NCI-H82 (cell line): ENCODE results near the gene RAB3IP.

Experiments used
- DNase-seq: peaks from one replicate; lab custom pipeline; 2025; lab: John Stamatoyannopoulos, UW

Gene RAB3IP, protein sequence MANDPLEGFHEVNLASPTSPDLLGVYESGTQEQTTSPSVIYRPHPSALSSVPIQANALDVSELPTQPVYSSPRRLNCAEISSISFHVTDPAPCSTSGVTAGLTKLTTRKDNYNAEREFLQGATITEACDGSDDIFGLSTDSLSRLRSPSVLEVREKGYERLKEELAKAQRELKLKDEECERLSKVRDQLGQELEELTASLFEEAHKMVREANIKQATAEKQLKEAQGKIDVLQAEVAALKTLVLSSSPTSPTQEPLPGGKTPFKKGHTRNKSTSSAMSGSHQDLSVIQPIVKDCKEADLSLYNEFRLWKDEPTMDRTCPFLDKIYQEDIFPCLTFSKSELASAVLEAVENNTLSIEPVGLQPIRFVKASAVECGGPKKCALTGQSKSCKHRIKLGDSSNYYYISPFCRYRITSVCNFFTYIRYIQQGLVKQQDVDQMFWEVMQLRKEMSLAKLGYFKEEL

DNA sequence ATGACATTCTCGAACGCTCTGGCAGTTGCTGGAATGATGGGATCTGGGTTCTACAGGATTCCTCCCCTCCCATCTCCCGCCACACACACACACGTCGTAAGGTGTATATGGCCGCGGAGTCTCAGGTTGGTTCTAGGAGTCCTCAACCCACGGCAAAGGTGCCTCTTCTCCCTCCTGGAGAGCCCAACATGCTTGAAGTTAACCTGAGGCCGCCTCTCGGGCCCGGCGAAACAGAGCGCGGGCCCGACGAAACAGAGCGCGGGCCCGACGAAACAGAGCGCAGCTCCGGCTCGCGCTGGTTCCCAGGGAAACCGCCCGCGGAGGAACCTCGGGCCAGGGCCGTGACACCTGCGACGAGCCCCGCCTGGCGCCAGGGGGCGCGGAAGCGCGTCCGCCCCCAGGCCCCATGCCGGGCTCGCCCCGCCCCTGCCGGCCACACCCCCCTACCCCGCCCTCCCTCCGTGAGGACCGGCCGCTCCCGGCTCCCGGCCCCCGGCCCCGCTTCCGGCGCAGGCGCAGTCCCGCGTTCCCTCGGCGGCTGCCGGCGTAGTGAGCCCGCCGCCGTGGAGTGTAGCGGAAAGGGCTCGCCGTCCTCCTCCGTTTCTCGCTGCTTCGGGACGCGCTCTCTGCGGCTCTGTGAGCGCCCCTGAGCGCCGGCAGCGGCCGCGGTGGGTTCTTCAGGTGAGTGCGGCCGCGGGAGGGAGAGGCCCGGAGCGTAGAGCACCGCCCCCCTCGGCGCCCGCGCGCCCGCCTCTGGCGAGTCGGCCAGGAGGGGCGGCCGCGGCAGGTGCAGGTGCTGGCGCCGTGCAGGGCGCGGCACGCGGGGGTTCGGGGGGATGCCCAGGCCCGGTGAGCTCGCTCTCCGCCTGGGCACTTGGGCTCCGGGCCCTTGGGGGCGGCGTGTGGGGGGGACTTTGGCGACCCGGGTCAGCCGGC lies at the start of gene RAB3IP:
TSS of gene RAB3IP (plus strand) at position 510 of the 936 bp plus-strand sequence. CDS start 16,549 bp downstream, outside the sequence.
- peak; percentile 91 for DNase-seq

DNA sequence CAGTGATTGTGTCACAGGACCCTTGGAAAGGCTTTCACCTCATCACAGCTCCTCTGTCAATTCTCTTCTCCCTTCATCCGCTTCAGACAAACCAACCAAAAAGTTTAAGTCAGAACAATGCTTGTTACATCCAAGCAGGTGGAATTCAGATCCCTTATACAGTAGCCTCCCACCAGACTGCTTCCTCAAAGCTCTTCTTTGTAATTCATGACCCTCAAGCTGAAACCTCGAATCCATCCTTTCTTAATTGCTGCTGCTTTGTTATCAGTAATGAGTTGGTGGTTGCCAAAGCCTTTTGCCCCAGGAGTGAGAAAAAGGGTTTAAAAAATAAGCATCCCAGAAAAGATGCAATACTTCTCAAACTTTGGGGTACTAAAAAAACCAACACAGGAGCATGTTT lies 49.0 kb upstream of the RAB3IP start:
- DNase-seq = no peak

DNA sequence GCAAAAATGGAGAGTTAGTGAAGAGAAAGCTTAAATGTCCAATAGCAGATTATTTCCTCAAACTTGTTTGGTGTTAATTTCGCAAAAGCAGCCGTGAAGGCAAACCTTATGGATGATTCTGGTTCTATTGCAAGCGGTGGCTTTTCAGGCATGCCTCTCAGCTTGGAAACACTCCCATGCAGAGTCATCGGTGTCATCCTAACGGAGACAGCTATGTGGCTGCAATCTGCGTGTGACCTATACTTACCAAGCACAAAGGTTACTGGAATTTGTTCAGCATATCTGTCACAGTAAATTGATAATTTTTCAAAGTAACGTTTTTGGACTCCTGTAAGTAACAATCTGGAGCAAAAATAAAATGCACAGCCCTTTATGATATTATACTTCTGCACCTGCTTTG lies 44.5 kb upstream of the RAB3IP start:
- no peak for DNase-seq

DNA sequence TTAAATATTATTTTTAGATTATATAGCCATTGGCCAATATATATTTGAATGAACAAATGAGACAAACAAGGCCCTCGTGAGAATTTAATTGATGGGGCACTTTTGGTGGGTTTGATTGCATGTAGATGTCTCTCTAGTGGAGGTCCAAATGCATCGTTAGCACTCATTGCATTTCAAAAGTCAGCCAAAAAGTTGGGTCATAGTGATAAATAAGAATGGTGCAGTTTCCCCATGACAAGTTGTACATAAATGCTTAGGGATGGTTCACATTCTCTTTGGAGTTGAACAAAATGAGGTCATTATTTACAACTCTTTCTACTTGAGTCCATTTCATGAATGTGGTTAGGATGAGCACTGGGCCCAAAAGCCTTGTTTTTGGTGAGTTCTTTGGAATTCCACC lies 40.6 kb upstream of the RAB3IP start:
- no peak for DNase-seq

DNA sequence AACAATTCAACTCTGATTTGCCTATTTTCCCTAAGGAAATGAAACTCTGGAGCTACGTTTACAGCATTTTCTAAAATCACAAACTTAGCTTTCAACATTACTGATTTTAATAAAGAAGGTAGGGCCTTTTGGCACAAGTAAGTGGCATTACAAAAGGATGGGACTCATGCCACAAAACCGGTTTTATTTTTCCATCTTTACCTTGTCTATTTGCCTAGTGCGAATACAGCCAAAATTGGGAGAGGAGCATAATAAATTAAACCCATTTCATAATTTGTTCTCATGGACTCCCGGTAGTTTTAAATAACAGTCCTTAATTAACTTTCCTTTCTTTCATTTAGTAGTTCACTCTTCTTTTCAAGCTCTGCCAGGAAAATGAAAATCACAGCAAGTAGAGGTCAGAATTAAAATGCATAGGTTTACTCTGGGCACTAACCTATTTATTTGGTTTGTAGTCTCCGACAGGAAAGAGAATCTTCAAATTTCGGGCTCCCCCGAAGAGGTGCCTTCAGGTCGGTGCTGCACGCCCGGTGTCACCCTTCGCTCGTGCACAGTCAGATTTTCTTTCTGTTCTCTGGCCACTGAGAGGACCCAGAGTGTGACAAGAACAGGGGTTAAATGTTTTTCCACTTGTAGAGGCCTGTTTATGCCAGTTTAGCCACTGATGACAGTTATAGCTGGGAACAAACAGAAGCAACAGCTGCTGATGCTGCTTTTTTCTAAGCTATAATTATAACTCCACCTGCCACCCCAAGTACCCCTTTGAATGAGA lies 39.7 kb upstream of the RAB3IP start, which contains the start of gene BEST3:
TSS of gene BEST3 (minus strand) at position 535 of the 772 bp plus-strand sequence. CDS start 1,505 bp downstream, outside the sequence.
- peak; percentile 29 for DNase-seq

DNA sequence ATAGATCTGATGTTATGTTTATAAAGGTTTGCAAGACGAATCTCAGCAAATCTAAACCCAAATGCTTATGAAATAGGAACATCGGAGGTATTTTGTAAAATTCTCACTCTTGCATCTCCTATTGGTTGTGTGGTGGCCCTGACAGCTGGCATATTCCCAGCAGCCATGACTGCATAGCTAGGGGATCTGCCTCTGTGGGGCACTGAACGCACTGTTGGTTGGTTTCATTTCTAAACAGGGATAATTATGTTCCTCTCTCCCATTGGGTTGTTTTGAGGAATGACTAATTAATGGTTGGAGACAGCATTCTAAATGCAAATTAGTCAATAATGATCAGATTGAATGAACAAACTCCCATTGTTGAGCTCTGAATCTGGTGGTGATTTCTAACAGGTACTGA lies 36.8 kb upstream of the RAB3IP start:
- no peak for DNase-seq

DNA sequence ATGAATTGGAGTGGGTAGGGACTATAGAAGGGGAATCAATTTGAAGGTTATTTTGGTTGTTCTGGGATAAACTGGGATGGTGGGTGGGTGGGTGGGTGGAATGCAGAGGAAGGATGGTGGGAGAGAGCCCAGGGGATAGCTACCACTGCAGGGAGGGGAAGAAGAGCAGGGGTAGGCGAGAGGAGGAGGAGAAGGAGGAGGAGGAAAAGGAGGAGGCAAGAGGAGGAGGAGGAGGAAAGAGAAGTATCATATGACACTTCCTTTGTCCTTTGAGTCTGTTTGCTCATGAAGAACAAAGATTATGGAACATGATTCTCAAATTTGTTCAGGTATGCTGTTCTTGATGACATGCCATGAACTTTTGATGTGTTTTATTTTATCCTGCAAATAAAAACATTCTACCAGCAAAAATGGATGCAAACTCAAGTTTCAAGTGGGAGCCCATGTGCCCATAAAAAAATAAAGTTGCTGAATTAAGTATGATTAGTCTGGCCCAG lies 35.5 kb upstream of the RAB3IP start:
- DNase-seq = no peak

DNA sequence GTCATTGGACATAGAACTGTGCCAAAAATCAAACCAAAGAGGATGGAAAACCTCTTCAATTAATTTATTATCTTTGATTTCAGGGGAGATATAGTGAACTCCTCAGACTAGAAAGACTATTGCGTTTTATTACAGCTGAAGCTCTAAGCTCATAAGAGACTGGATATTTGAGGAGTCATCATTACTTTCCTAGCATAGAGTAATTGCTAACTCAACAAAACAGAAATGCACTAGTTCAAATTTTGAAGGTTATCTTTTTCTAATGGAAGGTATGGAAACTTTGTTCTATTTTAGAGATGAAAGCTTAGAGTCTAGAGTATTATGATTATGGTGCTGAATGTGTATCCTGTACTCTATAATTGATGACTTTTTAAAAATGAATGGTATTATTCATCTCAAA lies 34.3 kb upstream of the RAB3IP start:
- no peak for DNase-seq

DNA sequence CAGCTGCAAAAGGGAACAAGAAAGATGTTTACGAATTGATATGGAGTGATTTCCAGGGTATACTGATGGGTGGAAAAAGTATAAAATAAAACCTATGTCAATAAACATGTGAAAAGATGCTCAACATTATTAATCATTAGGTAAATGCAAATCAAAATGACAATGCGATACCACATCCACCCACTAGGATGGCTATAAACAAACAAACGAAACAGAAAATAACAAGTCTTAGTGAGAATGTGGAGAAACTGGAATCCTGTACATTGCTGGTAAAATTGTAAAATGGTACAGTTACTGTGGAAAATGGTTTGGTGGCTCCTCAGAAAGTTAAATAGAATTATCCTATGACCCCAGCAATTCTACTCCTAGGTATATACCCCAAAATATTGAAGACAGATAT lies 30.0 kb upstream of the RAB3IP start:
- no peak for DNase-seq

DNA sequence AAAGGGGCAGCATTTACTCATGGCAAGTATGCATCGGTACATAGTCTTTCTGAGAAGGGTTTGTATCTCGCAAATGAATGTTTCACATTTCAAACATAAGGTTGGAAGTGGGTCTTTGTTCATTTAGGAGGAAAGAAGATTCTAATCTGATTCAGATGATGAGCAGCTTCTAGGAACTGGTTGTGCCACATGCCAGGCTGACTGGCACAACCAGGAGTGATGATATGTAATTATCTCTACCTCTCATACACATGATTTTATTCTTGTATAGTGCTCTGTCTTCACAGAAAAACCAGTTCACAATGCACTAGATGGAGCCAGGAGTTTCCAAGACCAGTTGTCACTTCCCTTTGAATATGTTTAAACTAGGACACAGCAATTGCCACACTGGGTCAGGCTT lies 25.8 kb upstream of the RAB3IP start:
- no peak for DNase-seq

DNA sequence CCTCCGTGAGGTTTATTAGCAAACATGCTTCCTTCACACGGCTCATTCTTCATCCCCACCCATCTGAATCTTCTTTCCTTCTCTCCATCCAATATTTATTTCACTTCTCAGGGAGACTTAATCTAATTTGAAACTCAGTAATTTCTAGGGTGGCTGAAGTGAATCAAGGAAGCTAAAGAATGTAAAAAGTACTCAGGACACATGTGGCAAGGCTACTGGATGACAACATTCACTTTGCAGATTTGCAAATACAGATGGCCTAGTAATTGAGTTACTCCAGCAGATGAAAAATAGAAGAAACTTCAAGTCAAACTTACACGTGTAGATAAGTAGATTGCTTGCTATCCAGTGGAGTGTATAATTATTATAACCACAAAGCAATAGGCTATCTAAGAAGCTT lies 24.1 kb upstream of the RAB3IP start:
- no peak for DNase-seq

DNA sequence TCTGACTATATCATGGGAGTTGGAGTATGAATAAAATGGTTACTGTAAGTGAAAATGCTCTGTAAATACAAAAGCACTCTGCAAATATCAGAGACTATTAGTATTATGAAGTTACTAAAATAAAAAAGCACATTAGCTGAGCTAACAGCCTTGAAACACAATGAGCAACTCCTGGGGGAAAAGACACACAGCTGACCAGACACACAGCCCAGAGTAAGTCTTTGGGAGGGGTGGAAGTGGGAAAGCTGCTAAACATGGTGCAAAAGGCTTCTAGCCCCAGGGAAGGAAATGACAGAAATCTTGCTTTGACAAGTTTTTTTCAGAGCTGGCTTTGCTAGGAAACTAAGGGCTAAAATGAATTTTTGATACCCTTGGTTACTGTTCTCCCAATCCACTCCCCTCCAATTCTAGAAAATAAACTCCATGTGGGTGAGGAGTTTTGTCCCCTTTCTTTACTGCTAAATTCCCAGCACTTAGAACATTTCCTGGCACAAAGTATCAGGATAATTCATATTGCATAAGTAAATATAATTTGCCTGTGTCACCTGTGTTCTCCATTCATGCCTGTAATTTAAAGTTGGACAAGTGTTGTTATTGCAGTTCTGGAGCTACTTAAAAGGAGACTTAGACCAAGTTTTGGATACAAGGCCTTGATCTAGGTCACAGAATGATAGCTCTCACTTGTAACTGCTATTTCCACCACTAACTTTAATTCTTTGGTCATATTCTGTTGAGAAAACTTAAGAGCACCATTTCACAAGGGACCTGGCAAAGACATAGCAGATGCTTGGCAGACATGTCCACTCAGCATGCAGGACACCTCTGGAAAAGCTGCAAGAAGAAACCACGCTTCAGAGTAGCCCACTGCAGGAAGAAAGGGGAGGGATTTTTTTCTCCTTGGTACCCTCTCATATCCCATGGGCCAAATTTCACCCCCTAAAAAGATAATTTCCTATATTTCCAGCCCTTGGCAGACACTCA lies 19.0 kb upstream of the RAB3IP start:
- no peak for DNase-seq

DNA sequence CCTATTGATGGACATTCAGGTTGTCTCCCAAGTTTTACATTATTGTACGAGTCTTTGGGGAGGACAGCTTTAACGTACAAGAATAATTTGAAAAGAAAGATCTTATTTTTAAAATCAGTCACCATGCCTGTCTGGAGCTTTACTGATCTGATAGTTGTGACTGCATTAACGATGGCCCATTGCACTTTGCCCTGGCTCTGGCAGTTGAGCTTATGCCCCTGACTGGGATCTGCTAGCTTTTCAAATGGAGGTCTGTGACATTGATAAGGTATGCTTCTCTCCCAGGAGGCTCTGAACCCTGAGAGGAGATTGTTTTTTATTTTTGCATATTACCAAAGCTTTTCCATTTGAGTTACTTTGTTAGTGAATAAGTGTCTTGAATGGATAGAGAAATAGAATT lies 17.9 kb upstream of the RAB3IP start:
- DNase-seq = no peak

DNA sequence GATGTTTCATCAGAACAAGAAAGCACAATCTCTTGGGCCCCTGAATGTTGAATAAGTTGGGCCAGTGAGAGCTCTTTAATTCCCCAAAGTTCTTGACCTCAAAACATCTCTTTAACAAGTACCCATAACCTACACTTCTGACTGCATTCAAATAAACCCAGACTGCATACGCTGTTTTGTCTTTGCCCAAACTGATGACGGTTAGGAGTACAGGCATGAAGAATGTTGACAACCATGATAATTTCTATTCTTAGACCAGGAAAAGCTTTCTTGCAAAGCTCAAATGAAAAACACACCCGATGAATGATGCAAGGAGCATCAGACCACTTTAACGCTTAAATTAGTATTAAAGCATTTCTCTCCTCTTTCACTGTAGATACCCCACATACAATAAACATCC lies 11.7 kb upstream of the RAB3IP start:
- DNase-seq = no peak

DNA sequence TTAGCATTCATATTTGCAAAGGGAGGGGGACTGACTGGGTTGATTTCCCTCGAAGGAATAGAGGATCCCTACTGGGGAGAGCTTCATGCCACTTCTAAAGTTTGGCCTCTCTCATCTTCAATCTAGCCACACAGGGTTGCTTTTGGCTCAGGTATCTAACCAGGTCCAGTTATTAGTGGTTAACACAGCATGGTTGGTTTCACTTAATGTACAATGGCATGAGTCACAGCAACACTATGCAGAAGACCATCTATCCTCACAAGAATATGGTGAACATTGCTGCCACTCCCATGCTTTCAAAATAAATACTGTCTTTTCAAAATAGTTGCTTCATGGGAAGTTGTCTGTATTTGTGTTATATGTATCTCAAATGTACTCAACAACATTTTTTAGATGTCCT lies 6.6 kb upstream of the RAB3IP start:
- DNase-seq = no peak

DNA sequence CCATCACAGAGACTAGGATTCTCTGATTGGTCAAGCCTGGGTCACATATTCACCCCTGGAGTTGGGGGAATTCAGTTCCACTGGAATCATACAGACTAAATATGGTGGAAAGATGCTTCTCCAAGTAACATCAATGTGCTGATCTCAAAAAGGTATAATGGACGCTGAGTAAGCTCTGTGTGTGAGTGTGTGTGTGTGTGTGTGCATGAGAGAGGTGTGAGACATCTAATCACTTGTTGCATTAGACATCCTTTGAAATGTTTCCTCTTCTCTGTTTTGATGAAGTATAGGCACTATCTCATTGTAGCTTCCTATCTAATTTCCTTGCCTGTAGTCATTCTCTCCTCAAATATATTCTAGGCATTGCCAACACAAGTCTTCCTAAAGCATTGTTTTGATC lies 5.0 kb upstream of the RAB3IP start:
- no peak for DNase-seq

DNA sequence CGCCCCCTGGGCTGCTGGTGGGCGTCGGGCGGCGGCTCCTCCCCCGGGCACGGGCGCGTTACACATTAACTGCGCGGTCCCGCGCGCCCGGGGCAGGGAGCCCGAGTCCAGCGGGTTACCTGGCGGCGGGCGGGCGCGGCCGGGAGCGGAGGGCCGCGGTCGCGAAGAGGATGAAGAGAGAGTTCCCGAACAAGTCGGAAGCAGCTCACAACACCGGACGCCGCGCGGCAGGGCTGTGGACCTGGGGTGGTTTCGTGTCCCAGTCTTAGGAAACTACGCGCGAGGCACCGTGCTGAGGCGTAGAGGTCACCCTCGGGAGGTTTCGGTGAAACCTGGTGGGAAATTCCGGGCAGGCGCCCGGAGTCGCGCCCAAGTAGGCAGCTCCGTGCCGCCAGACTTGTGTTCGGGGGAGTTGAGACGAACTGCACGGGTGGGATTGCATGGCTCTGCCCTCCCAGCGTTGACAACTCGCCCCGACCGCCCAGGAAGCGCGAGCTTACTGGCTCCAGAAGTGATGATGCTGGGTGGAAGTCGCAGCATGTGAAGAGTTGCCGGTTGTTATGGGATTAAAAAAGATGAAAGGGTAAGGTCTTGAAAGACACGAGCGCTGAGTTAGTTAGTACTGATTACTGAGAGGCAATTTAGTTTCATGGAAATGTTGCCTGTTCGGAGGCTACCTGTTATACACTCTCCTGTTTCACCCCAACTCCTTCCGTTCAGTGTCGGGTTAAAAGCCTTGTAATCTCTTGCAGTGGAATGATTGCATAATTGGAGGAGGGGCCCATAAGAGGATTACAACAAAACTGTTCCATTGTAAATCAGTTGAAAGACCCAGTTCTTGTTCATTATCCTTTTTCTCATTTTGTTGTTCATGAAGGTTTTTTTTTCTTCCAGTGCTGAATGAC lies 879 bp downstream of the RAB3IP start:
- DNase-seq = peak; percentile 86

DNA sequence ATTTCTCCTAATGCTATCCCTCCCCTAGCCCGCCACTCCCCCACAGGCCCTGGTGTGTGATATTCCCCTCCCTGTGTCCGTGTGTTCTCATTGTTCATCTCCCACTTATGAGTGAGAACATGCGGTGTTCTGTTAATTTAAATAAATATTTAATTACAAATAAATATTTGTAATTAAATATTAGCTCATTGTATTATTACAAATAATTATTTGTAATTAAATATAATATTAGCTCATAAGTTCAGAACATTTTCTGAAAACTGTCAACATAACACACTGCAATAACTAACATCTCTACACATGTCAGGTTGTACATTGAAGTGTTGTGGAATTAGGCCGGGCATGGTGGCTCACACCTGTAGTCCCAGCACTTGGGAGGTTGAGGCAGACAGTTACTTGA lies 5.4 kb downstream of the RAB3IP start:
- no peak for DNase-seq

DNA sequence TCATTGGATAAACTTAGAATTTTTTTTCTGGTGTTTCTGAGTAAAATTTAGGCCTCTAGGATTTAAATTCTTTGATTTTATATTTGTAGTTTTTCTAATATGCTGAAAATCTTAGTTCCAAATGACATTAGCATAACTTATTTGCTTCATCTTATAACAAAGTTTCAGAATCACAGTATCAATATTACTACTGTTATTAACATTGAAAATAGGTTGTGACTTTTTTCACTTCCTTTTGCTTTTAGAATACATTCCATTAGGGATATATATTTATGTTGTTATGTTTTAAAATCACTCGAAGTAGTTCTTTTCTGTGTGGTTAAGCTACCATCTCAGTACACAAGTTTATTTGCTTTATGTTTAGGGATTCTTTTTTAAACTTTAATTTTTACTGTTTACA lies 12.8 kb downstream of the RAB3IP start:
- DNase-seq = no peak

DNA sequence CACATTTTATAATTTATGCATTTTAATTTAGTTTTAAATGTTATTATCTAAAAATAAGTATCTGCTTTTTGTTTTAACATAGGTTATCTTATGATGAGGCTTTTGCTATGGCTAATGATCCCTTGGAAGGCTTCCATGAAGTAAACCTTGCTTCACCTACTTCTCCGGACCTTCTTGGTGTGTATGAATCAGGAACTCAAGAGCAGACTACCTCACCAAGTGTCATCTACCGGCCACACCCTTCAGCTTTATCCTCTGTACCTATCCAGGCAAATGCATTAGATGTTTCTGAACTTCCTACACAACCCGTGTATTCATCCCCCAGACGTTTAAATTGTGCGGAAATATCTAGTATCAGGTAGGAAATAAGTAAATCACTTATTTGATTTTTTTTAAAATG lies 16.6 kb downstream of the RAB3IP start:
- DNase-seq = no peak
